D341Med (cell line): ENCODE results near the gene BRD7.
A peak's percentile ranks its signal among the peaks of the same experiment; 100 is the strongest.

Experiments used
- DNase-seq: peaks from one replicate; pipeline ENCODE4 v3.0.0; 2012; ENCODE audit warnings: low spot score

Gene BRD7

DNA sequence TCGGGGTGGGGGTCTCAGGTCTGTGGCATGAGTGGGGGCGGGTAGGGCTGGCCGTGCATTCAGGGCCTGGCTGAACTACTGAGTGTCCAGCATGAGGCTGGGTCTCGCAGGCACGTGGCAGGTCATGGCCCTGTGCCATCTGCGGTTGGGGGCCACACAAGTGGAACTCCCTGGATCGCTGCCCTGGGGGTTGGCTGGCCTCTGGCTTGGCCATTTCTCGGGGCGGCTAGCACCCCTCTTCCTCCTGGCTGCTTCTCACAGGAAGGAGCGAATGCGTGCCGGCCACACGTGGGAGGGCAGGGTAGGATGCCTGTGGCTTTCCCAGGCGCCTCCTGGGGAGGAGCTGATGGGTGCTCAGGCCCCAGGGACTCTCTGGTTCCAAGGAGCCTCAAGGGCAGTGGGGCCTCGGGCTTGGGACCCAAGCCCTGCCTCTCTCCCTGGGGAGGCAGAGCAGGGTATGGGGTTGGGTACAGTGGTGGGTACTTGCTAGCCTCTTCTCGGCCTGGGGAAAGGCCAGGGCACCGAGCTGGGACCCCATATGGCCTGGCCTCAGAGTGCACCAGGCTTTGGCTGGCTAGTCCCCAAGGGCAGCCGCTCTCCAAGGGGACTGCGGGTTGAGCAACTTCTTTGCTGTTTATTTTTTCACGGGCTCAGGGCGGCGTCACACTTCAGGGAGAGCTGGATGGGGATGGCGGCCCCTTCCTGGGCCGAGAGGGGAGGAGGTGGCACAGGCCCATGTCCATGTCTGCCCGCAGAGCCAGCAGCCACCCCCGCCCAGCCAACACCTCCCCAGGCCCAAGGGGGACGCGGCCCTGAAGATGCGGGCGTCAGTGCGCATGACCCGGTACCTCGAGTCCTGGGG lies 65.0 kb downstream of the BRD7 start:
- DNase-seq = peak; percentile 15

- no peak for DNase-seq
Measured at GRCh38 chr16:50303041-50303604, 65.7 kb downstream of the BRD7 start.

GRCh38 chr16:50302472-50303005 lies 66.2 kb downstream of the BRD7 start:
- DNase-seq = no peak

DNA sequence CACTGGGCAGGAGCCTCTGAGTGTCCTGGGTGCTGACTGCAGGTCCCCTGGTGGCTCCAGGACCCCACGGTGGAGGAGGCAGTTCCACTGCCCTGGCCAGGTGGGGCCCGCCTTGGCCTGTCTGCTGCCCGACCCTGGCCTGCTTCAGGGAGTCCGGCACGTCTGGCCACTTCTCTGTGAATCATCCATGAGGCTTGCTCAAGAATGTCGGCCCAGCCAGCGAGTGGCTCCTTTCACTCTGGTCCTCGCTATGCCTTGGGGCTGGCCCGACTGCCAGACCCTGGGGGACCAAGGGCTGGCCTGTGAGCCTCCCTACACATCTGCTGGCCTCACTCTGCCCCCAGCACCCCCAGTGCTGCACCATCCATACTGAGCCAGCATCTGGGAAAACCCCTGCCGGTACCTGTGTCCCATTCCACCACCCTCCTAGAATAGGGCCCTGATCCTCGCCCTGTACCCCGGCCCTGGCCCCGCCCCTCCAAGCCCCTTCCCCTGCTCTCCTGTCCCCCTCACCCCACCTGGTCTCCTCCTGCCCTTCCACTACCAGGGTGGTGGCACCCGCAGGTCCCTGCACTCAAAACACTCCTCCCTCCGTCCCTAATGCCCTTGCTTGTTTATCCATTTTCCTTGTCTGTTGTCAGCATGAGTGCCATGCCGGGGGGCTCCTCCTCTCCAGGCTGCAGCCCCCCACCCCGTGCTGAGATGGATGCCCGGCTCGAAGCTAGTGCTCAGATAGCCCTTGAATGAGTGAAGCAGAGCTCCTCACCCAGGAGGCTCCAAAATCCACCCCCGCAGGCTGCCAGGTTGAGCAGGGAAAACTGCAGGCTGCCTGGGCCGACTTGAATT lies 66.9 kb downstream of the BRD7 start:
- no peak for DNase-seq

DNA sequence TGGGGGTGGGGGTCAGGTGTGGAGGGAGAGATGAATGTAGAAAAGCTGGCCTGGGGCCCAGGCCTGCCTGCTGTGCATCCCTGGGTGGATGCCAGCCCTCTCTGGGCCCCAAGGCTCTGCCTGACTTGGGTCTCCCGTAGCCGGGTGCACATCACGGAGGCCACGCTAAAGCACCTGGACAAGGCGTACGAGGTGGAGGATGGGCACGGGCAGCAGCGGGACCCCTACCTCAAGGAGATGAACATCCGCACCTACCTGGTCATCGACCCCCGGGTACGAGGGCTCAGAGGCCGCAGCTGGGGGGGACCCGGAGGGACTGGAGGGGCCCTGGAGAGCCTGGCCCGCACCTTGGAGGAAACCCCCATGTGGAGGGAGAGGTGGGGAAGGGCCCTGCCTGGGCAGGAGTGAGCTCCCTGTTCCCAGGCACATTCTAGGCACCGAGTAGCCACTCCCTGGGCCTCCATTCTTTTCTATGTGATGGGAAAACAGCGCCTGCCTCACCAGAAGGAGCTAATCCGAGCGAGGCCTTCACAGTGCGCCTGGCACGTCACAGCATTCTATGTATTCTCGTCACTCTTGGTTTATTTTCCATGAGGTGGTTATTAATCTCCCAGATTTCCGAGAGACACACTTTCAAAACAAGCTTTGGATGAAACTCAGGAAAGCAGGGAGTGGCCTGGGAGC lies 67.7 kb downstream of the BRD7 start:
- DNase-seq = no peak

DNA sequence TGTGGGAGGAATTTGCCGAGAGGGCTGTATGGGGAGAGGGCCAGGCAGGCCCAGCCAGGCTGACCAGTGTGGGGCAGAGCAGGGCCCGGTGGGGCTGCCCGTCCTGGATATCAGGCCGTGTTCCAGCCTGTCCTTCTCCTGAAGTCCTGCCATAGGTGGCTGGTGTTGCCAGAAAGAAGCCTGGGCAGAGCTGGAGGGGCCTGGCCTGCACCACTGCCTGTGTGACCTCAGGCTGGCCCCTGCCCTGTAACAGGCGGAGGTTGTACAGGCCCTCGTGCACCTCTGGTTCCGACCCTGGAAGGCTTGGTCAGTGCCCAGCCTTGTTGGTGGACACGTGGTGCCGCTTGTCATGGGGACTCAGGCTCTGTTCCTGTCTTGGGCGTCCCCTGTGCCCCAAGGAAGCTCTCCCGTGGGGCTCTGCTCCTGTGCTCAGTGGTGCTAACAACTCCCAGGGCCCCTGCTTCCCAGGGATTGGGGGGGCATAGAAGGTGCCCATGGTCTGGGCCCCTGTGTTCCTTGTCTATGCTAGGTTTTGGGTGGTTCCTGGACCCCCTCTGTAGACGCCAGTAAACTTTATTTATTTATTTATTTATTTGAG lies 69.2 kb downstream of the BRD7 start:
- no peak for DNase-seq

- no peak for DNase-seq
Measured at GRCh38 chr16:50298591-50299507, 69.9 kb downstream of the BRD7 start.

- DNase-seq = no peak
Measured at GRCh38 chr16:50298075-50298460, 70.7 kb downstream of the BRD7 start.

DNA sequence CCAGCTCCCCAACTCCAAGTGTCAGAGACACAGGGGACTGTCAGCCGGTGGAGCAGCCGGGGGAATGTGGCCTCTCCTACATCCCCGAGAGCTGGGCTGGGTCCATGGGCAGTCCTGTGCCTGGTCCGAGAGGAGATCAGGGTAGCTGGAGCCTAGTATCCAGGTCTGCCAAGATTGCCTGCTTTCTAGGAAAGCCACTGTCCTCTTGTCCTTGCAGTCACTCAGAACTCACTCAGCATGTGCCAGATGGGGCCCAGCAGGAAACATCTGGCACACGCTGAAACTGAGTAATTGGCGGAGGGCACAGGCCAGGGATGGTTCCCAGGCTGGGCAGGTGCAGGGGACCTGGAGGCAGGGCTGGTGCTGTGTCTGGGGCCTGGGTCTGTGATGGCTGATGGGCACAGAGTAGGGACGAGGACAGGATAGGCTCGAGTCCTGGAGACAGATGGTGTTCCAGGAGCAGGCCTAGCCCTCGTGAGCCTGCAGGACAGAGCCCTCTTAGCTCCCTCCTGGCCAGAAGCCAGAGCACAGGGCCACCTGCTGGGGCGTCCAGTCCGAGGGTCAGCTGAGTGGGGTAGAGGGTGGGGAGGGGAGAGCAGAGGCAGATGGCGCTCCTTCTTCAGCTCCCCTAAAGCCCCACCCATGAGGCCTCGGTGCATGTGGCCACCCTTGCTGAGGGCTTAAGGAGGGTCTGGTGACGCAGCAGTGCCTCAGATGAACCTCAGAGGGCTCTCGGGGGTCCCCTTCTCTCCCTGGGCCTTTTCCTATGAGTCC lies 71.3 kb downstream of the BRD7 start:
- no peak for DNase-seq

GRCh38 chr16:50296807-50297206 lies 72.0 kb downstream of the BRD7 start:
- DNase-seq = no peak

- no peak for DNase-seq
Measured at GRCh38 chr16:50295541-50296132, 73.2 kb downstream of the BRD7 start.

DNA sequence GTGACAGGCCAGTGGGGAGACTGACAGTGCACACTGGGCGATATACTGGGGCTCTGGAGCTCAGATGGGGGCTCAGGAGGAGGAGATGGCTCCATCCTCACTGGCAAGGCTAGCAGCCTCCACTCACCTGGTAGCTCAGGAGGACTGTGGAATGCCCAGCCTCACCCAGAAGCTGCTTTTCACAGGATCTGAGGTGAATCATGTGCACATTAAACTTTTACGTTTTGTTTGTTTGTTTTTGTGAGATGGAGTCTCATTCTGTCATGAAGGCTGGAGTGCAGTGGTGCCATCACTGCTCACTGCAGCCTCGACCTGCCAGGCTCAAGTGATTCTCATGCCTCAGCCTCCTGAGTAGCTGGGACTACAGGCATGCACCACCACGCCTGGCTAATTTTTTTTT lies 73.8 kb downstream of the BRD7 start:
- no peak for DNase-seq

DNA sequence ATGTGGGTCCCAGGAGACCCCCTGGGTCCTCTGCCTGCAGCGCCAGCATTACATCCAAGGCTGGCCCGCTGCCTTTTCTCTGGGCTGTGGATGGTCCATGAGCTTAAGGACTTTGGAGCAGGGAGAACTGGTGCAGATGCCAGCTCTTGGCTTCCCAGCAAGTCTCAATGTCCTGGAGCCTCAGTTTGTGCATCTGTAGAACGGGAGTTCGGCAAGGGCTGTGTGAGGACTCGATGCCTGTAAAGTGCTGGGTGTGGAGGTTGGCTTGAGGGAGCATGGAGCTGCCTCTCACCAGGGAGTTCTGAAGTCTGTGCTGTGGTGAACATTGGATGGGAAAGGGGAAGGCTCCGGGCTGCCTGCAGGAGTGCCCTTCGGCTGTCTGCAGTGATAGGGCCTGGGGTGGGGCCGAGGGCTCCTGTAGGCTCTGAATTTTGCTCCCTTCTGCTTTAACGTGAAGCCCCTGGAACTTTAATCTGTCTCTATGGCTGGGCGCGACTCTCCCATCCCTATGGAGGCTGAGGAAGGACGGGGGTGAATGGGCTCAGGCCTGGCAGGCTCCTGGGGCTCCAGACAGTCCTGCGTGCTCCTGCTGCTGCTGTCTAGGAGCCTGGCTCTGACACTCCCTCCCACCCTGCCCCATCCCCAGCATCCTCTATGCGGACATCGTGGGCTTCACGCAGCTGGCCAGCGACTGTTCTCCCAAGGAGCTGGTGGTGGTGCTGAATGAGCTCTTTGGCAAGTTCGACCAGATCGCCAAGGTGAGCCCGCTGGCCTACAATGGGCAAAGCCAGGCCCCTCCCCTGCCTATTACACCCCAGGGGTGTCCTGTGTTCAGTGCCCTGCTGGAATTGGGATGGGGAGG lies 74.6 kb downstream of the BRD7 start:
- no peak for DNase-seq

- DNase-seq = no peak
Measured at GRCh38 chr16:50293041-50293783, 75.6 kb downstream of the BRD7 start.

GRCh38 chr16:50292566-50292948 lies 76.2 kb downstream of the BRD7 start:
- DNase-seq = no peak

GRCh38 chr16:50291719-50292565 lies 76.8 kb downstream of the BRD7 start:
- DNase-seq = no peak

- DNase-seq = no peak
Measured at GRCh38 chr16:50290856-50291255, 77.9 kb downstream of the BRD7 start.
